Middle frontal gyrus (tissue), 1 donor: ENCODE results near the gene SGMS2.

Source experiments
- DNase-seq: peaks from one replicate; pipeline ENCODE4 v3.0.0-alpha.2; 2015; ENCODE audit warnings: low spot score; ENCODE audit errors: extremely low spot score

The SGMS2 gene

GRCh38 chr4:107824350-107825071, at the start of gene SGMS2:
SGMS2 (plus strand) TSS chr4:107824932; CDS start chr4:107895554, 70,622 bp downstream.
- DNase-seq = peak; percentile 13

GRCh38 chr4:107777890-107778289, 46.8 kb upstream of the SGMS2 start:
- DNase-seq = no peak

- no peak for DNase-seq
Observed at GRCh38 chr4:107778784-107779530, 45.8 kb upstream of the SGMS2 start.

GRCh38 chr4:107780665-107781064, 44.1 kb upstream of the SGMS2 start:
- no peak for DNase-seq

- DNase-seq = no peak
Observed at GRCh38 chr4:107791902-107792301, 32.8 kb upstream of the SGMS2 start.

GRCh38 chr4:107792711-107793110, 32.0 kb upstream of the SGMS2 start:
- no peak for DNase-seq

GRCh38 chr4:107793996-107794395, 30.7 kb upstream of the SGMS2 start:
- no peak for DNase-seq

- no peak for DNase-seq
Observed at GRCh38 chr4:107799669-107800450, 24.9 kb upstream of the SGMS2 start.

GRCh38 chr4:107800706-107801105, 24.0 kb upstream of the SGMS2 start:
- no peak for DNase-seq

- no peak for DNase-seq
Observed at GRCh38 chr4:107801766-107802211, 22.9 kb upstream of the SGMS2 start.

GRCh38 chr4:107804956-107805355, 19.8 kb upstream of the SGMS2 start:
- no peak for DNase-seq

- DNase-seq = no peak
Observed at GRCh38 chr4:107806196-107806595, 18.5 kb upstream of the SGMS2 start.

- no peak for DNase-seq
Observed at GRCh38 chr4:107808572-107808971, 16.2 kb upstream of the SGMS2 start.

GRCh38 chr4:107809210-107809609, 15.5 kb upstream of the SGMS2 start:
- no peak for DNase-seq

- no peak for DNase-seq
Observed at GRCh38 chr4:107814758-107815157, 10.0 kb upstream of the SGMS2 start.

- no peak for DNase-seq
Observed at GRCh38 chr4:107815158-107815557, 9.6 kb upstream of the SGMS2 start.

GRCh38 chr4:107818301-107818910, 6.3 kb upstream of the SGMS2 start:
- DNase-seq = no peak

GRCh38 chr4:107823870-107824349, 822 bp upstream of the SGMS2 start:
- no peak for DNase-seq

- no peak for DNase-seq
Observed at GRCh38 chr4:107825072-107825824, 516 bp downstream of the SGMS2 start.

- no peak for DNase-seq
Observed at GRCh38 chr4:107826421-107826980, 1.8 kb downstream of the SGMS2 start.
